Neural crest cell (in vitro differentiated cells): ENCODE results near the gene STPG4. TPM values are rescaled to one million over a fixed set of nuclear protein-coding genes. Genes with fewer than 3 reads are reported as not detected.

Experiments
- DNase-seq: peaks from one replicate; pipeline ENCODE4 v3.0.0; 2021; ENCODE audit warnings: low read depth, mixed read lengths, low spot score
- H3K27ac Mint-ChIP-seq: one replicate; pipeline ENCODE4 v1.8.0; 2021; ENCODE audit warnings: mild to moderate bottlenecking, mixed read lengths; ENCODE audit not compliant: unreplicated experiment
- H3K27me3 Mint-ChIP-seq: 2 replicates; pipeline ENCODE4 v1.8.0; 2021; ENCODE audit warnings: low read depth, mild to moderate bottlenecking, mixed read lengths
- H3K36me3 Mint-ChIP-seq: 2 replicates; pipeline ENCODE4 v1.8.0; 2021; ENCODE audit warnings: low read depth, mild to moderate bottlenecking, mixed read lengths
- H3K4me1 Mint-ChIP-seq: 2 replicates; pipeline ENCODE4 v1.8.0; 2021; ENCODE audit warnings: mixed read lengths
- H3K4me3 Mint-ChIP-seq: one replicate; pipeline ENCODE4 v1.8.0; 2021; ENCODE audit warnings: mild to moderate bottlenecking, mixed read lengths
- H3K9me3 Mint-ChIP-seq: 2 replicates; pipeline ENCODE4 v1.8.0; 2021; ENCODE audit warnings: mixed read lengths
- CTCF ChIP-seq: fragments of 200-600 bp; sonication (generic); conservative IDR thresholded peaks from 2 replicates; pipeline ENCODE4 v1.5.0; 2021; ENCODE audit warnings: antibody characterized with exemption, mild to moderate bottlenecking
- total RNA-seq: library from RNA; stranded (reverse); gene quantifications from 2 replicates; pipeline ENCODE4 v1.2.1, GENCODE V29; 2021

STPG4 gene
- total RNA-seq, 1 donor from 2014 or later = 0.26 TPM

- H3K27ac Mint-ChIP-seq = no peak overlapping the region
These were observed 105.6 kb downstream of the STPG4 start for GRCh38 chr2:47049502-47049901.

GRCh38 chr2:47048801-47049480, 106.2 kb downstream of the STPG4 start:
- no peaks in the 10 kb centered on the region for H3K9me3 Mint-ChIP-seq
- H3K27me3 Mint-ChIP-seq = no peaks in the 10 kb centered on the region
- peaks cover 17% of the 10 kb centered on the region for H3K4me1 Mint-ChIP-seq
- peaks cover 3% of the 10 kb centered on the region for H3K36me3 Mint-ChIP-seq
- H3K4me3 Mint-ChIP-seq = no peak overlapping the region
- H3K27ac Mint-ChIP-seq = no peak overlapping the region
- no peak for DNase-seq
- TF ChIP-seq CTCF = no peak

More at GRCh38 chr2:47049502-47049901, 105.6 kb downstream of the STPG4 start:
- no peak for DNase-seq
- H3K36me3 Mint-ChIP-seq = peaks cover 3% of the 10 kb centered on the region
- TF ChIP-seq CTCF = no peak
- H3K9me3 Mint-ChIP-seq = no peaks in the 10 kb centered on the region
- H3K4me3 Mint-ChIP-seq = no peak overlapping the region
- H3K27me3 Mint-ChIP-seq = no peaks in the 10 kb centered on the region
- H3K4me1 Mint-ChIP-seq = peaks cover 17% of the 10 kb centered on the region

GRCh38 chr2:47046271-47046670, 108.8 kb downstream of the STPG4 start:
- Mint-ChIP-seq H3K27ac (no peak overlapping the region), H3K36me3 (peaks cover 3% of the 10 kb centered on the region), H3K9me3 (no peaks in the 10 kb centered on the region), H3K27me3 (no peaks in the 10 kb centered on the region), H3K4me1 (peaks cover 36% of the 10 kb centered on the region), H3K4me3 (no peak overlapping the region)
- DNase-seq = no peak
- no peak for TF ChIP-seq CTCF

- H3K4me3 Mint-ChIP-seq = no peak overlapping the region
- no peak for TF ChIP-seq CTCF
- DNase-seq = no peak
- H3K36me3 Mint-ChIP-seq = peaks cover 3% of the 10 kb centered on the region
- H3K4me1 Mint-ChIP-seq = peaks cover 36% of the 10 kb centered on the region
- H3K9me3 Mint-ChIP-seq = no peaks in the 10 kb centered on the region
- H3K27ac Mint-ChIP-seq = no peak overlapping the region
- no peaks in the 10 kb centered on the region for H3K27me3 Mint-ChIP-seq
These were observed 111.2 kb downstream of the STPG4 start for GRCh38 chr2:47043891-47044239.

GRCh38 chr2:47043142-47043890, 111.8 kb downstream of the STPG4 start:
- no peak for DNase-seq
- H3K36me3 Mint-ChIP-seq = peaks cover 3% of the 10 kb centered on the region
- no peaks in the 10 kb centered on the region for H3K27me3 Mint-ChIP-seq
- no peak overlapping the region for H3K4me3 Mint-ChIP-seq
- H3K9me3 Mint-ChIP-seq = no peaks in the 10 kb centered on the region
- TF ChIP-seq CTCF = no peak
- H3K27ac Mint-ChIP-seq = peak overlapping the region; percentile 29
- H3K4me1 Mint-ChIP-seq = peaks cover 36% of the 10 kb centered on the region
